Lung (tissue), 12 donors: ENCODE data around the gene GGTA1. TPM values are rescaled to one million over a fixed set of nuclear protein-coding genes. Genes with fewer than 3 reads are reported as not detected.
A peak's percentile ranks its signal among the peaks of the same experiment; 100 is the strongest.

ENCODE experiments used
- ATAC-seq: fragments of 200-7000 bp; cut with Tn5 transposase; one replicate; pipeline ENCODE4 v1.9.1; 2020; ENCODE audit warnings: moderate number of reproducible peaks; ENCODE audit not compliant: insufficient read depth, low FRiP score
- DNase-seq, 3 donors: peaks; one replicate each; pipeline ENCODE4 v3.0.0-alpha.2; 2013 to 2017
- H3K27ac ChIP-seq, 2 donors: one replicate each; pipeline ENCODE4 v1.5.1; 2013; ENCODE audit warnings: mild to moderate bottlenecking in 2 of 2, moderate library complexity in 2 of 2, control low read depth in 1 of 2, inconsistent platforms in 1 of 2, low read depth in 1 of 2, low read length in 1 of 2
- H3K27me3 ChIP-seq, 3 donors: one replicate each; pipeline ENCODE4 v1.5.1; 2013; ENCODE audit warnings: low read length in 2 of 3; ENCODE audit not compliant: control insufficient read depth in 3 of 3, insufficient read depth in 3 of 3
- H3K36me3 ChIP-seq, 4 donors: one replicate each; pipeline ENCODE4 v1.5.1; 2013; ENCODE audit warnings: low read length in 4 of 4, mild to moderate bottlenecking in 1 of 4, moderate library complexity in 1 of 4; ENCODE audit not compliant: control insufficient read depth in 4 of 4, insufficient read depth in 4 of 4
- H3K4me1 ChIP-seq, 5 donors: one replicate each; pipeline ENCODE4 v1.5.1; 2013; ENCODE audit warnings: low read length in 5 of 5, mild to moderate bottlenecking in 2 of 5, moderate library complexity in 1 of 5; ENCODE audit not compliant: control insufficient read depth in 5 of 5, insufficient read depth in 5 of 5
- H3K4me3 ChIP-seq: one replicate; pipeline ENCODE4 v1.5.1; 2013; ENCODE audit warnings: mild to moderate bottlenecking, control low read depth, moderate library complexity
- H3K9ac ChIP-seq, 2 donors: one replicate each; pipeline ENCODE4 v1.5.1; 2013; ENCODE audit warnings: low read length in 2 of 2, control low read depth in 1 of 2; ENCODE audit not compliant: insufficient read depth in 1 of 2
- H3K9me3 ChIP-seq, 4 donors: one replicate each; pipeline ENCODE4 v1.5.1; 2013; ENCODE audit warnings: low read length in 3 of 4, mild to moderate bottlenecking in 1 of 4, moderate library complexity in 1 of 4; ENCODE audit not compliant: control insufficient read depth in 4 of 4, insufficient read depth in 3 of 4
- CTCF ChIP-seq: IDR thresholded peaks from 2 replicates; pipeline ENCODE4 v1.5.1; 2012; ENCODE audit warnings: mild to moderate bottlenecking; ENCODE audit errors: control extremely low read depth, extremely low read depth
- WGBS, 2 donors: extraction: QIAGEN DNeasy Blood & Tissue Kit; methylation state at CpG; one replicate each; pipeline ENCODE4 v1.1.7; 2013; 5-methylcytosine and 5-hydroxymethylcytosine counted together
- polyA plus RNA-seq, 2 donors: library from polyadenylated mRNA; stranded (reverse); fragments of 200-250 nt; gene quantifications; one replicate each; pipeline ENCODE4 v1.2.1, GENCODE V29; 2013
- total RNA-seq, 2 donors: library from RNA; depleted of rRNA in 1 of 2; stranded (reverse); fragments of >200 nt in 1 of 2; gene quantifications; one replicate each; pipeline ENCODE4 v1.2.1, GENCODE V29; 2014 to 2021
- donor health status: control.
- donor health status: control.
- donor health status: Bipolar disorder and iron deficiency.
- donor health status: healthy.
- donor health status: DM: yes; HTN: yes; CAD: no.

GGTA1 gene
- total and polyA plus RNA-seq, 4 donors = 1.5 to 6.6 (median 5.8) TPM

- no peak for TF ChIP-seq CTCF
- WGBS, 2 donors = 23 to 58% methylated on average over 15 of the region's 15 CpGs
- ATAC-seq (no peak), DNase-seq (peak in 2 of 3 donors; percentile 26 to 50)
- Histone ChIP-seq H3K27me3 (no peaks in the 10 kb centered on the region), H3K36me3 (no peaks in the 10 kb centered on the region), H3K9ac (no peak overlapping the region), H3K27ac (no peak overlapping the region), H3K9me3 (no peaks in the 10 kb centered on the region), H3K4me3 (no peak overlapping the region), H3K4me1 (peaks cover 0 to 4% (median 0%) of the 10 kb centered on the region in 5 donors)
These were observed 11.3 kb upstream of the GGTA1 start for GRCh38 chr9:121510766-121511550.

GRCh38 chr9:121509180-121509579 is 9.5 kb upstream of the GGTA1 start:
- Histone ChIP-seq H3K27ac (no peak overlapping the region), H3K9ac (no peak overlapping the region), H3K27me3 (no peaks in the 10 kb centered on the region), H3K4me3 (no peak overlapping the region), H3K36me3 (no peaks in the 10 kb centered on the region), H3K9me3 (no peaks in the 10 kb centered on the region), H3K4me1 (peaks cover 0 to 4% (median 0%) of the 10 kb centered on the region in 5 donors)
- DNase-seq (peak in 2 of 3 donors; percentile 11 to 13), ATAC-seq (no peak)
- no peak for TF ChIP-seq CTCF
- 90 to 93% methylated on average over 5 of the region's 5 CpGs for WGBS, 2 donors

GRCh38 chr9:121508415-121508814 is 8.8 kb upstream of the GGTA1 start:
- no peak for ATAC-seq
- no peaks in the 10 kb centered on the region for H3K36me3 ChIP-seq
- H3K4me3 ChIP-seq = no peak overlapping the region
- no peak overlapping the region for H3K27ac ChIP-seq
- H3K9me3 ChIP-seq = no peaks in the 10 kb centered on the region
- no peak overlapping the region for H3K9ac ChIP-seq
- TF ChIP-seq CTCF = no peak
- H3K27me3 ChIP-seq = no peaks in the 10 kb centered on the region
- peaks cover 0 to 4% (median 0%) of the 10 kb centered on the region in 5 donors for H3K4me1 ChIP-seq
- peak in 2 of 3 donors; percentile 21 to 57 for DNase-seq
